ENCODE data around the gene ABCG8. TPM values are rescaled to one million over a fixed set of nuclear protein-coding genes. Genes with fewer than 3 reads are reported as not detected.

ABCG8 gene
- total and polyA plus RNA-seq, 2 donors (not counting 3 experiments of a cell fraction or from before 2014, with no cell fraction given) = not detected

GRCh38 chr2:43905871-43906270 lies 67.1 kb downstream of the ABCG8 start:
- Histone ChIP-seq H3K9me3 (replicated peaks; ENCODE audit: control insufficient read depth, insufficient read depth, low read length) (no peaks in the 10 kb centered on the region), H3K4me3 (replicated peaks in 1 of 3; ENCODE audit: insufficient read depth in 1 of 3, low read depth in 1 of 3, low read length in 3 of 3) (no peak overlapping the region), H3K4me2 (ENCODE audit: insufficient read depth, low read length) (no peak overlapping the region), H2AFZ (ENCODE audit: low read depth, low read length) (no peak overlapping the region), H3K36me3 (ENCODE audit: control insufficient read depth in 2 of 2, extremely low read depth in 1 of 2, insufficient read depth in 2 of 2, low read length in 2 of 2) (peaks cover 4 to 6% of the 10 kb centered on the region in 2 experiments), H3K4me1 (ENCODE audit: control insufficient read depth, extremely low read depth, insufficient read depth, low read length) (no peaks in the 10 kb centered on the region), H3K27ac (ENCODE audit: insufficient read depth, low read depth, low read length) (no peak overlapping the region), H3K79me2 (ENCODE audit: control insufficient read depth, insufficient read depth, low read length) (no peaks in the 10 kb centered on the region), H4K20me1 (replicated peaks; ENCODE audit: control insufficient read depth, extremely low read depth, insufficient read depth, low read length) (no peaks in the 10 kb centered on the region), H3K9me1 (replicated peaks; ENCODE audit: control insufficient read depth, extremely low read depth, insufficient read depth, low read length) (no peaks in the 10 kb centered on the region), H3K9ac (replicated peaks; ENCODE audit: extremely low read depth, insufficient read depth, low read length) (no peak overlapping the region), H3K27me3 (ENCODE audit: control insufficient read depth in 2 of 2, insufficient read depth in 2 of 2, low read length in 2 of 2) (no peaks in the 10 kb centered on the region)
- DNase-seq (ENCODE audit: low read depth, low spot score) (no peak), FAIRE-seq (no peak)
- no TSS peak for BruUV-seq (replicated peaks)
- intact Hi-C loops (cut with micrococcal nuclease) (no loop called here), dilution Hi-C loops (cut with MboI; ENCODE audit: extremely low pct_ligation_motif_present, low sequenced_read_pairs) (no loop called here)
- no peak for TF ChIP-seq JUN (IDR thresholded peaks at IDR 0.05; ENCODE audit: borderline replicate concordance, insufficient read depth, insufficient read length, low read depth)
- TF ChIP-seq POLR2A (IDR thresholded peaks at IDR 0.05; ENCODE audit: low read depth, low read length) = no peak
- no peak for TF ChIP-seq MAX (IDR thresholded peaks at IDR 0.05; ENCODE audit: insufficient read depth, insufficient read length)
- TF ChIP-seq CTCF (IDR thresholded peaks at IDR 0.05; ENCODE audit: extremely low read depth in 1 of 2, insufficient read depth in 1 of 2, low read depth in 1 of 2, low read length in 2 of 2) = no peak
- TF ChIP-seq MYC (IDR thresholded peaks at IDR 0.05; ENCODE audit: low read depth, low read length) = no peak
- TF ChIP-seq FOS (IDR thresholded peaks at IDR 0.05; ENCODE audit: borderline replicate concordance, insufficient read depth, low read length) = no peak
- no peak for TF ChIP-seq GATA2 (IDR thresholded peaks at IDR 0.05; ENCODE audit: insufficient read depth, insufficient read length, low read depth, low read length)
- no peak for TF ChIP-seq POLR2AphosphoS5 (IDR thresholded peaks at IDR 0.05; ENCODE audit: insufficient read depth, low read depth, low read length)
- TF ChIP-seq EZH2 (IDR thresholded peaks at IDR 0.05; ENCODE audit: borderline replicate concordance, low read depth, low read length, severe bottlenecking) = no peak
- ChIA-PET POLR2A (no interaction called here), CTCF (interaction anchor here (1.0 to 1.7 kb wide), 7 partner anchors 10 to 301 kb away, joined by 3 to 4 read pairs (median 3); no protein-coding TSS in a partner anchor)
